ENCODE measurements around the gene PIP5K1A.
"Not testable (repeated sequence)": the region's sequence is repeated elsewhere in the genome, so short reads cannot be mapped to it uniquely, and the experiment has no call there.

PIP5K1A gene

DNA sequence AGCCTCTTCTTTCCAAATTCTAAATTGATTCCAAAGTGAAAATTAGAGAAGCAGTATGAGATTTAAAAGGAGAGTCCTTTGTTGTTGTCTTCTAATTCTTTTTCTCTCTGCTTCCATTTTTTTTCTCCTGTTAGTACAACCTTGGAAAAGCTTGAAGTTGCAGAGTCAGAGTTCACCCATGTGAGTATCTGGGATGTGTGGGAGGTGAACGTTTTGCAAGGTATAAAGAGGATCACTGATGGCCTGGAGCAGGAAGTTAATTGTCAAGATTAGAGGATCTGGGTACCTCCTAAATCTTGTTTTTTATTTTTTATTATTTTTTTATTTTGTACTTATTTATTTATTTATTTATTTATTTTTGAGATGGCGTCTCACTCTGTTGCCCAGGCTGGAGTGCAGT is 48.4 kb downstream of the PIP5K1A start:
- no peak overlapping the region for H3K4me3 ChIP-seq (ENCODE audit: low read length)
- H3K4me1 ChIP-seq (ENCODE audit: insufficient read depth, low read length): no peaks in the 10 kb centered on the region
- H3K27me3 ChIP-seq (ENCODE audit: insufficient read depth, low read length): no peaks in the 10 kb centered on the region
- peaks cover 79% of the 10 kb centered on the region for H3K36me3 ChIP-seq (ENCODE audit: insufficient read depth, low read length)
- no peaks in the 10 kb centered on the region for H3K9me3 ChIP-seq (ENCODE audit: low read length)
- no peak overlapping the region for H2AFZ ChIP-seq (ENCODE audit: low read depth, low read length)

DNA sequence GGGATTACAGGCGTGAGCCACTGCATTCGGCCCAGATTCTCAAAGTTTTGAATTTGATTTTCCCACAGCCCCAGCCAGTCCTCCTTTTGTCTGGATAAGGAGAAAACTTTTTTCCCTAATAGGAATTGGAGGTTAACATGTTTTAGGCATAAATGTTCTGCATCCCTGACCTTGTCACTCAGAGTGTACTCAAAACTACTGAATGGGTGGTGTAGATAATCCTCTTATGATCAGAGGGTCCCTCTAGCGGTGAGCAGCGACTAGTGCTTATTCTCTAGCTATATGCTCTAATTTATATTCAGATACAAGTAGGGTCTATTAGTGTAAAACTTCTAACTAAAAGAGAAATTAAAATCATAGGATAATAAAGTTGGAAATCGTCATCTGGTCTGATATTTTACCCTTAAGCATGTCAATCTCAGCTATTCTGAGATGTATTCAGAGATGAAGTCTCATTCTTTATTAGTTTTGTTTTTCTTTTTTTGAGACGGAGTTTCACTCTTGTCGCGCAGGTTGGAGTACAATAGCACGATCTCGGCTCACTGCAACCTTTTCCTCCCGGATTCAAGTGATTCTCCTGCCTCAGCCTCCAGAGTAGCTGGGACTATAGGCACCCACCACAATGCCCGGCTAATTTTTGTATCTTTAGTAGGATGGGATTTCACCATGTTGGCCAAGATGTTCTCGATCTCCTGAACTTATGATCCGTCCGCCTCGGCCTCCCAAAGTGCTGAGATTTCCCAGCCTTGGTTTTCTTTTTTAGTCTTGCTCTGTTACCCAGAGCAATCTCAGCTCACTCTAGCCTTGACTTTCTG is 53.5 kb downstream of the PIP5K1A start:
- Histone ChIP-seq H3K4me3 (ENCODE audit: low read length) (no peak overlapping the region), H2AFZ (ENCODE audit: low read depth, low read length) (no peak overlapping the region), H3K4me1 (ENCODE audit: insufficient read depth, low read length) (peaks cover 7% of the 10 kb centered on the region), H3K9me3 (ENCODE audit: low read length) (no peaks in the 10 kb centered on the region), H3K36me3 (ENCODE audit: insufficient read depth, low read length) (peaks cover 30% of the 10 kb centered on the region), H3K27me3 (ENCODE audit: insufficient read depth, low read length) (no peaks in the 10 kb centered on the region)

DNA sequence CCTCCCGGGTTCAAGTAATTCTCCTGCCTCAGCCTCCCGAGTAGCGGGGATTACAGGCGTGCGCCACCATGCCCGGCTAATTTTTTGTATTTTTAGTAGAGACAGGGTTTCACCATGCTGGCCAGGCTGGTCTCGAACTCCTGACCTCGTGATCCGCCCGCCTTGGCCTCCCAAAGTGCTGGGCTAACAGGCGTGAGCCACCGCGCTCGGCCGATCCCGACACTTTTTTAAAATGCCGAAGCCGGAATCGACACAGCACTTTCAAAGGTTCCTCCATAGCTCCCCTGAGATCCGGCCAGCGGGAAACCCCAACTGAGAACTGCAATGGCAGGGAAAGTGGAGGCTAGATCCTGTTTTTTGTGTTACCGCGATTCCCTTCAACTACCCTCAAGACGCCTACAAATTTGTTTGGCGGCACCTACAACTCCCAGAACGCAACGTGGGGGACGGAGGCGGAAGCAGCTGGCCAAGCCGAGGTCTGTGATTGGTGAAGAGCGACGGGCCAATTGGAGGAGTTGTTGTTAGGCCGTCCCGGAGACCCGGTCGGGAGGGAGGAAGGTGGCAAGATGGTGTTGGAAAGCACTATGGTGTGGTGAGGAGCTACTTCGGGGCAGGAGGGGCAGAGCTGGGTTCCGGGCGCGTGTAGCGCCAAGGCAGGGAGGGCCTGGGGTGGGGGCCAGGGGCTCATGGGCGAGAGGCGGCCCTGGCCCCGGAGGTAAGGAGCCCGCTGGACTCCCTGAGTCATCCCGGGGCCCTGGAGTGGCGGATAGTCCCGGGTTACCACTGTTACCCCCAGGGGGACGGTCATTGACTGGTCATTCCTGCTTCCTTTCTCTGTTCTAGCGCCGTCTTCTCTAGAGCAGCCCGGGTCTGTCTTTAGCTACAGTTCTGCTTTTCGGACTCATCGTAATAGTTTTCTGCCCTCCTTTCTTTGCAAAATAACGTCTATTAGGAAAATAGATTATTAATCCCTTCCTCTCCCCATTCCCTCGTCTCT is 56.2 kb downstream of the PIP5K1A start, which contains the start of gene PSMD4:
PSMD4 (plus strand) TSS at position 518 of the 997 bp plus-strand sequence; CDS start at position 567, 49 bp downstream.
- Histone ChIP-seq H2AFZ (ENCODE audit: low read depth, low read length) (peak within 1 kb of the TSS; percentile 0), H3K9me3 (ENCODE audit: low read length) (no peaks in the 10 kb centered on the region), H3K4me1 (ENCODE audit: insufficient read depth, low read length) (peaks cover 7% of the 10 kb centered on the region), H3K4me3 (ENCODE audit: low read length) (peak within 1 kb of the TSS; percentile 89), H3K27me3 (ENCODE audit: insufficient read depth, low read length) (no peaks in the 10 kb centered on the region), H3K36me3 (ENCODE audit: insufficient read depth, low read length) (peaks cover 10% of the 10 kb centered on the region)

DNA sequence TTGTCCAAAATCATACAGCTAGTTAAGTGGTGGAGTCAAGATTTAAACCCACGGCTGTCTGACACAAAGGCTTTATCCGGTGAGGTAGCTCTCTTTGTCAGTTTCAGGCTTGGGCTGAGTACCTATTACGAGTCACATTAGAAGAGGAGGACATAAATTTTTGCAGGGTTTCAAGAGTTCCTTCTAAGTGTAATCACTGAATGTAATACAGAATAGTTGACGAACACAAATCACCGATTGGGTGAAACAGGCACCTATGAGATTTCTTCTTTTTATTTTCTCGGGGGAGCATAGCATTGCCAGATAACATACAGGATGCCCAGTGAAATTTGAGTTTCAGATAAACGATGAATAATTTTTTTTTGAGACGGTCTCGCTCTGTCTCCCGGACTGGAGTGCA is 57.0 kb downstream of the PIP5K1A start:
- Histone ChIP-seq H3K9me3 (ENCODE audit: low read length) (no peaks in the 10 kb centered on the region), H3K27me3 (ENCODE audit: insufficient read depth, low read length) (no peaks in the 10 kb centered on the region), H2AFZ (ENCODE audit: low read depth, low read length) (peak overlapping the region; percentile 0), H3K4me3 (ENCODE audit: low read length) (peak overlapping the region; percentile 89), H3K36me3 (ENCODE audit: insufficient read depth, low read length) (peaks cover 5% of the 10 kb centered on the region), H3K4me1 (ENCODE audit: insufficient read depth, low read length) (peaks cover 7% of the 10 kb centered on the region)

DNA sequence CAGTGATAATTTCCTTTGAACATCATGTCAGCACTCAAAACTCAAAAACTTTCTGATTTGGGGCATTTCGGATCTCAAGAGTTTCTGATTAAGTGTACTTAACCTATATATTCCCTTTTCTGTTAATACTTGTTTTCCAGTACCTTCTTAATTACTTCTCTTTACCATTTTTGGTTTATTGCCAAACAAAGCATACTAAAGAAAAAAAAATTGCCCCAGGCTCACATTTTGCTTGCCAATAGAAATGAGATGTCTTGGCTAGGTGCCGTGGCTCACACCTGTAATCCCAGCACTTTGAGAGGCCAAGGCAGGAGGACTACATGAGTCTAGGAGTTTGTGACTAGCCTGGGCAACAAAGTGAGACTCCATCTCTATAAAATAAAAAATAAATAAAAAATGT is 61.0 kb downstream of the PIP5K1A start:
- no peaks in the 10 kb centered on the region for H3K9me3 ChIP-seq (ENCODE audit: low read length)
- H3K36me3 ChIP-seq (ENCODE audit: insufficient read depth, low read length): peaks cover 31% of the 10 kb centered on the region
- H2AFZ ChIP-seq (ENCODE audit: low read depth, low read length): no peak overlapping the region
- H3K4me3 ChIP-seq (ENCODE audit: low read length): no peak overlapping the region
- peaks cover 7% of the 10 kb centered on the region for H3K4me1 ChIP-seq (ENCODE audit: insufficient read depth, low read length)
- no peaks in the 10 kb centered on the region for H3K27me3 ChIP-seq (ENCODE audit: insufficient read depth, low read length)

DNA sequence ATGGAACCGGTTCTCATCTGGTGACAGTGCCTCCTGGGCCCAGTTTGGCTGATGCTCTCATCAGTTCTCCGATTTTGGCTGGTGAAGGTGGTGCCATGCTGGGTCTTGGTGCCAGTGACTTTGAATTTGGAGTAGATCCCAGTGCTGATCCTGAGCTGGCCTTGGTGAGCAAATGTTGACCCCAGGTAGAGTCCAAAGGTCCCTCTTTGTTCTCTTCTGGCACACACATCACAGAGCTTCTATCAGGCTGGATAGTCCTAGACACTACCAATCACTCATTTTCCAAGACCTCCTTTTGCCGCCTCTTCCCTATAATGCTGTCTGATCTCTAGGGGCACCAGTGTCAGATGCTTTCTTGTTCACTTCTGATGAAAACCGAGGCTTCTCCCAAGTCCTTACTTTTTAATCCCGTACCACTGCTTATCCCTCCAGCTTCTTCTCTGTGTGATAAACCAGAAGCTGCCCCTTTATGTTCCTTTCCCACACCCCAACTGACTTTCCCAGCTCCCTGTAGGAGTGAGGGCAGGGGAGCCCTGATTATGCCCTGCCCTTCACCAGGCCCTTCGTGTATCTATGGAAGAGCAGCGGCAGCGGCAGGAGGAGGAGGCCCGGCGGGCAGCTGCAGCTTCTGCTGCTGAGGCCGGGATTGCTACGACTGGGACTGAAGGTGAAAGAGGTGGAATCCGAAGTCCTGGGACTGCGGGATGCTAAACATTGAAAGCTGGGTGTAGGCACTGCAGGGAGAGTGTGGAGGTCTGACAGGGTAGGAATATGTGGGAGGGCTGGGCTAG is 67.3 kb downstream of the PIP5K1A start:
- no peaks in the 10 kb centered on the region for H3K27me3 ChIP-seq (ENCODE audit: insufficient read depth, low read length)
- H3K4me3 ChIP-seq (ENCODE audit: low read length): no peak overlapping the region
- peaks cover 68% of the 10 kb centered on the region for H3K36me3 ChIP-seq (ENCODE audit: insufficient read depth, low read length)

DNA sequence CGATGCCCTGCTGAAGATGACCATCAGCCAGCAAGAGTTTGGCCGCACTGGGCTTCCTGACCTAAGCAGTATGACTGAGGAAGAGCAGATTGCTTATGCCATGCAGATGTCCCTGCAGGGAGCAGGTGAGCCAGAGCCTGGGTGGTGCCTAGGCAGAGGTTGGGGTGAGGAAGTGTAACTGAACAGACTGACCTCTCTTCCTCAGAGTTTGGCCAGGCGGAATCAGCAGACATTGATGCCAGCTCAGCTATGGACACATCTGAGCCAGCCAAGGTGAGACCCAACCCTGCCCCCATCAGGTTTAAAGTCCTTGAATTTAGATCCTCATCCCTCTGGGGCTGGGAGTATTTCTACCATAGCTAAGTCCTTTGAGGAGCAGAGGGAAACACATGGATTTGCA is 68.0 kb downstream of the PIP5K1A start:
- H3K9me3 ChIP-seq (ENCODE audit: low read length): no peaks in the 10 kb centered on the region
- no peaks in the 10 kb centered on the region for H3K4me1 ChIP-seq (ENCODE audit: insufficient read depth, low read length)
- no peaks in the 10 kb centered on the region for H3K27me3 ChIP-seq (ENCODE audit: insufficient read depth, low read length)
- H3K36me3 ChIP-seq (ENCODE audit: insufficient read depth, low read length): peaks cover 70% of the 10 kb centered on the region
- no peak overlapping the region for H2AFZ ChIP-seq (ENCODE audit: low read depth, low read length)
- no peak overlapping the region for H3K4me3 ChIP-seq (ENCODE audit: low read length)

More for the DNA sequence above, 67.3 kb downstream of the PIP5K1A start:
- no peaks in the 10 kb centered on the region for H3K9me3 ChIP-seq (ENCODE audit: low read length)
- no peak overlapping the region for H2AFZ ChIP-seq (ENCODE audit: low read depth, low read length)
- no peaks in the 10 kb centered on the region for H3K4me1 ChIP-seq (ENCODE audit: insufficient read depth, low read length)

DNA sequence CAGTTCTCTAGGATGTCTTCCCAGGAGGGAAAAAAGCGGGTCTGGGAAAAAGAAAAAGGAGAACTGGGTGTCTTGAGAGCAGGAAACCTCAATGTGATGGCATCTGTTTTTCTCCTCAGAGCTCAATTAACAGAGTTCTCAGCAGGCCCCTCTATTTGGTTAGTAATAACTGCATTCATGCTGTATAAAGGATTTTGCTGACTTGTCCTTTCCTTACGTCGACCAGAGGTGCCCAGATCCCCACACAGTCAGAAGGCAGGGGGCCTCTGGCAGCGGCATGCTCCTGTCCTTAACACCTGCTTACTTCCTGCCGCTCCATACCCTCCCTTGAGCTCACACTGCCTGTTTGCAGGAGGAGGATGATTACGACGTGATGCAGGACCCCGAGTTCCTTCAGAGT is 68.5 kb downstream of the PIP5K1A start:
- Histone ChIP-seq H2AFZ (ENCODE audit: low read depth, low read length) (no peak overlapping the region), H3K36me3 (ENCODE audit: insufficient read depth, low read length) (peaks cover 66% of the 10 kb centered on the region), H3K4me3 (ENCODE audit: low read length) (no peak overlapping the region), H3K4me1 (ENCODE audit: insufficient read depth, low read length) (no peaks in the 10 kb centered on the region), H3K27me3 (ENCODE audit: insufficient read depth, low read length) (no peaks in the 10 kb centered on the region), H3K9me3 (ENCODE audit: low read length) (no peaks in the 10 kb centered on the region)

DNA sequence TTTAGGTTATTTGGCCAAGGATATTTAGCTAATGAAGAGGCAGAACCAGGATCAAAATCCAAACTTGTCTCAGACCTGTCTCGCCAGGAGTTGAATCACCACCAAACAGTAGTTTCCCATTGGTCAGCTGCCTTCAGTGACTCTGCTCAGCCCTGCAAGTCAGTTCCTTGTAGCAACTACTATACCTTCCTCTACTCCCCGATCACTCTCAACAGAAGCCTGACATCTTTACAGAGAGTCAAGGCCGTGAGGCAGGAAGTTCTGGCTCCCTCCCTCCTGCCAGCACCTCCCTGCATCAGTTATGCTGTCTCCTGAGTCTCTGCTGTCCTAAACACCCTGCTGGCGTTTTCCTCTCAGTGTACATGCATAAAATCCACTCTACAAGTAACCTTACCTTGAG is 69.4 kb downstream of the PIP5K1A start:
- no peaks in the 10 kb centered on the region for H3K9me3 ChIP-seq (ENCODE audit: low read length)
- no peaks in the 10 kb centered on the region for H3K27me3 ChIP-seq (ENCODE audit: insufficient read depth, low read length)
- no peak overlapping the region for H3K4me3 ChIP-seq (ENCODE audit: low read length)
- H2AFZ ChIP-seq (ENCODE audit: low read depth, low read length): no peak overlapping the region
- peaks cover 58% of the 10 kb centered on the region for H3K36me3 ChIP-seq (ENCODE audit: insufficient read depth, low read length)
- H3K4me1 ChIP-seq (ENCODE audit: insufficient read depth, low read length): no peaks in the 10 kb centered on the region

DNA sequence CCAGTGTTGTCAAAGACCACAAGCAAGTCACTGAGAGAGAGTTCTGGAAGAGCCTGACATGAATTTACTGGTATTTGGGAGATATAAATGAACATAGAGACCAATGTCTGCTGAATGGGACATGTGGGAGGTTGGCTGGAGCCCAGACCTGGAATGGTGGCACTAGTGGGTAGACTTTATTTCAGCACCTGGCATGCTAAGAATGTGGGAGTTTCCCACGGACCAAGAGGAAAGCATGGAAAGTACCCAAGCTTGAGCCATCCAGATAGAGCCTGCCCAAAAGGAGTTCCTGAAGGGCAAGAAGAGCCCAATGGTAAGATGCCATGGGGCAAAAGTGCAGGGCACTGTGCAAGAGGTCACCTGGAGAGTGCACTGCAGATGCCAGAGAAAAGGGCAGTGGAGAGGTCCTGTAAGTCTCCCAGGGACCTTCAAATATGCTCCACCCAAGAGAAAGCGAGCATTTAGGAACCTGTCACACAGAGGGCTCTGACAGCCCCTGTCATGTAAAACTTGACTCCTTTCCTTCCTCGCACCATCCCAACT is 75.6 kb downstream of the PIP5K1A start:
- peaks cover 11% of the 10 kb centered on the region for H3K36me3 ChIP-seq (ENCODE audit: insufficient read depth, low read length)
- no peak overlapping the region for H3K4me3 ChIP-seq (ENCODE audit: low read length)
- no peaks in the 10 kb centered on the region for H3K9me3 ChIP-seq (ENCODE audit: low read length)
- H3K4me1 ChIP-seq (ENCODE audit: insufficient read depth, low read length): no peaks in the 10 kb centered on the region
- no peak overlapping the region for H2AFZ ChIP-seq (ENCODE audit: low read depth, low read length)
- no peaks in the 10 kb centered on the region for H3K27me3 ChIP-seq (ENCODE audit: insufficient read depth, low read length)

DNA sequence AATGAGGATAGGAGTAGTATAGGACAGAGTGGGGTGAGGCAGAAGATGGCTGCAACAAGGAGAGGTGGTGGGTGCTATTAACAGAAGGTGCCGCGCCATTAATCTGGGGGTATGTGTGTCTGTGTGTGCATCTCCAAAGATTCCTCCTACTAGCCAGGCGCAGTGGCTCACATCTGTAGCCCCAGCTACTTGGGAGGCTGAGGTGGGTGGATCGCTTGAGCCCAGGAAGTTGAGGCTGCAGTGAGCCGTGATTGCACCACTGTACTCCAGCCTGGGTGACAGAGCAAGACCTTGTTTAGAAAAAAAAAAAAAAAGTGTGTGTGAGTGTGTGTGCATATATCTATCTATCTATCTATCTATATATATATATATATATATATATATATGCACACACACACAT is 77.0 kb downstream of the PIP5K1A start:
- H3K36me3 ChIP-seq (ENCODE audit: insufficient read depth, low read length); H3K4me3 ChIP-seq (ENCODE audit: low read length); H3K27me3 ChIP-seq (ENCODE audit: insufficient read depth, low read length); H3K9me3 ChIP-seq (ENCODE audit: low read length); H3K4me1 ChIP-seq (ENCODE audit: insufficient read depth, low read length); H2AFZ ChIP-seq (ENCODE audit: low read depth, low read length): not testable (repeated sequence)

DNA sequence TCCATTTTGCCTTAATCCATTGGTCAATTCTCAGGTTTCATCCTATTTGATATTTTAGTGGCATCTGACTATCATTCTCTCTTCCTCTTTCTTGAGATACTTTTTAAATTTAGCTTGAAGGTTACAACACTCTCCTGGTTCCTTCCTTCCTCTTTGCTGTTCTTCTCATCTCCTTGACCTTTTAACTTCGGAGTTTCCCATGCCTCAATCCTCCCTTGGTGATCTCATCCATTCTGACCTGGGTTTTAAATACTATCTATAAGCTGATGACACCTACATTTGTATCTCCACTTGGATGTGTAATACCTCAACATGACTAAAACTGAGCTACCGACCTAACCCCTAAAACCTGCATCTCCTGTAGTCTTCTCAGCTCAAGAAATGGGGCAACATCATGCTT is 78.9 kb downstream of the PIP5K1A start:
- Histone ChIP-seq H3K36me3 (ENCODE audit: insufficient read depth, low read length) (peaks cover 3% of the 10 kb centered on the region), H3K27me3 (ENCODE audit: insufficient read depth, low read length) (no peaks in the 10 kb centered on the region), H3K4me1 (ENCODE audit: insufficient read depth, low read length) (no peaks in the 10 kb centered on the region), H3K9me3 (ENCODE audit: low read length) (no peaks in the 10 kb centered on the region), H3K4me3 (ENCODE audit: low read length) (no peak overlapping the region), H2AFZ (ENCODE audit: low read depth, low read length) (no peak overlapping the region)

Measured in neuron (in vitro differentiated cells).